Choroid plexus epithelial cell (primary cell): ENCODE results near the gene DNALI1.

ENCODE experiments used
- DNase-seq: peaks from one replicate; pipeline ENCODE4 v3.0.0-alpha.2; 2010; ENCODE audit warnings: low read depth
- H3K4me3 ChIP-seq: 2 replicates; pipeline ENCODE4 v1.5.1; 2011; ENCODE audit warnings: low read depth, mild to moderate bottlenecking, control low read depth, low read length, moderate library complexity
- TF ChIP-seq, protein P1 (sequence below): conservative IDR thresholded peaks from 2 replicates; pipeline ENCODE4 v1.5.1; 2011; ENCODE audit warnings: low read depth, mild to moderate bottlenecking, control low read depth, inconsistent platforms, low read length, moderate library complexity

DNALI1 gene

DNA sequence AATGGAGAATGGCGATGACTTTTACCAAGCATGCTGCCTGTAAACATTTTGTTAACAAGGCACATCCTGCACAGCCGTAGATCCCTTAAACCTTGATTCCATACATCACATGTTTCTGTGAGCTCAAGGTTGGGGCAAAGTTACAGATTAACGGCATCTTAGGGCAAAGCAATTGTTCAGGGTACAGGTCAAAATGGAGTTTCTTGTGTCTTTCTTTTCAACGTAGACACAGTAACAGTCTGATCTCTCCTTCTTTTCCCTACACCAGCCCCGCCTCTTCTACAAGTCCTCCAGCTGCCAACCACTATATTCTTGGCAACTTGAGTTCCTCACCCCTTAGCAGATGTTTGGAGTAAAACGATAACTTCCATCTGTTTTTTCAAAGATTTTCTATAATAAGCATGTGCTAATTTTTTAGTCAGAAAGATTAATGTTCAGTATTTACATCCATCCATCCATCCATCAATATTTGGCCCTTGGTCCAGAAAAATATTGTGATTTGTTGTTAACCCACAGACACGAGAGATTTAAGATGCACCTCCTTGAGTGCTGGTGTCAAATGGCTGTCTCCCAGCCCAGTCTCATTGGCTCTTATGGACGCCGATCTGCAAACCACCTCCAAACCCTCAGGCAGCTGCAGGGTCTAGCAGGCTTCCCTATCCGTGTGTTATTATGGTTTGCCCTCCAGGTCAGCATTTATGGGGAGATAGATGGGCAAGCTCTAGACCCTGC lies 3.8 kb downstream of the DNALI1 start:
- no peak overlapping the region for H3K4me3 ChIP-seq
- TF ChIP-seq, protein P1, sequence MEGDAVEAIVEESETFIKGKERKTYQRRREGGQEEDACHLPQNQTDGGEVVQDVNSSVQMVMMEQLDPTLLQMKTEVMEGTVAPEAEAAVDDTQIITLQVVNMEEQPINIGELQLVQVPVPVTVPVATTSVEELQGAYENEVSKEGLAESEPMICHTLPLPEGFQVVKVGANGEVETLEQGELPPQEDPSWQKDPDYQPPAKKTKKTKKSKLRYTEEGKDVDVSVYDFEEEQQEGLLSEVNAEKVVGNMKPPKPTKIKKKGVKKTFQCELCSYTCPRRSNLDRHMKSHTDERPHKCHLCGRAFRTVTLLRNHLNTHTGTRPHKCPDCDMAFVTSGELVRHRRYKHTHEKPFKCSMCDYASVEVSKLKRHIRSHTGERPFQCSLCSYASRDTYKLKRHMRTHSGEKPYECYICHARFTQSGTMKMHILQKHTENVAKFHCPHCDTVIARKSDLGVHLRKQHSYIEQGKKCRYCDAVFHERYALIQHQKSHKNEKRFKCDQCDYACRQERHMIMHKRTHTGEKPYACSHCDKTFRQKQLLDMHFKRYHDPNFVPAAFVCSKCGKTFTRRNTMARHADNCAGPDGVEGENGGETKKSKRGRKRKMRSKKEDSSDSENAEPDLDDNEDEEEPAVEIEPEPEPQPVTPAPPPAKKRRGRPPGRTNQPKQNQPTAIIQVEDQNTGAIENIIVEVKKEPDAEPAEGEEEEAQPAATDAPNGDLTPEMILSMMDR, result no peak
- DNase-seq, result no peak

DNA sequence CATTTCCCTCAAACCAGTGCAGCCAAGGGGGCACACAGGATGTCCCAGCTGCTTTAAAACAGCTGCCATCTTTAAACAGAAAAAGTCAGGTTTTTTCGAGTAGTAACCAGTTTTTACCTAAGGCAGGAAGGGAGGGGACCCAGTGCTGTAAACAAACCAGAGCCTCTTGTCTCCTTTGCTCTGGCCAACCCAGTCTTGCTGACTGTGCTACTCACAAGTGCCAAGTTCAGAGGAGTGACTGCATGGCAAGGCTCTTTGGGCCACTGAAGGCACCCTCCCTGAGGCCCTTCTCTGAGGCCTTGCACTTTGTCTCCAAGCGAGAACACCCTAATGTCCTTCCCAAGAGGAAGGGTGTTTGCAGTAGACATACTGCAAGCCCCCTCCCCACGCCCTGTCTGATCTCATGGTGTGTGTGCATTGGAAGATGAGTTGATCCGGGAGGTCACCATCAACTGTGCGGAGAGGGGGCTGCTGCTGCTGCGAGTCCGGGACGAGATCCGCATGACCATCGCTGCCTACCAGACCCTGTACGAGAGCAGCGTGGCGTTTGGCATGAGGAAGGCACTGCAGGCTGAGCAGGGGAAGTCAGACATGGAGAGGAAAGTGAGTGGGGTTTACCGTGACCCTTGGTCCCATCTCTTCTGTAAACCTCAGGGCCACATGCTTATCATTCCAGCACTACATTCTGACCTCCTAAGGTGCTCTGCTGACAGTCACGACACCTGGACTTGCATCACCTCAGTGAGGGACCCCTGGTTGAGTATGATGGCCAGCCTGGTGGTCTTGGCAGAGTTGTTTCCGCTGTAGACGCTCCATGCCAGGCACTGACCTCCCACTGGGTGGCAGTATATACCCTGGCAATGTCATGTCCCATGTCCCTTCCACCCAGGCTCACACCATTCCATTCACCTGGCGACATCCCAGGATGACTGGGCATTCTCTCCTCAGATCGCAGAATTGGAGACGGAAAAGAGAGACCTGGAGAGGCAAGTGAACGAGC lies 4.7 kb downstream of the DNALI1 start:
- H3K4me3 ChIP-seq, result no peak overlapping the region
- peak; percentile 27 for DNase-seq
- TF ChIP-seq, protein P1, result peak; percentile 60

DNA sequence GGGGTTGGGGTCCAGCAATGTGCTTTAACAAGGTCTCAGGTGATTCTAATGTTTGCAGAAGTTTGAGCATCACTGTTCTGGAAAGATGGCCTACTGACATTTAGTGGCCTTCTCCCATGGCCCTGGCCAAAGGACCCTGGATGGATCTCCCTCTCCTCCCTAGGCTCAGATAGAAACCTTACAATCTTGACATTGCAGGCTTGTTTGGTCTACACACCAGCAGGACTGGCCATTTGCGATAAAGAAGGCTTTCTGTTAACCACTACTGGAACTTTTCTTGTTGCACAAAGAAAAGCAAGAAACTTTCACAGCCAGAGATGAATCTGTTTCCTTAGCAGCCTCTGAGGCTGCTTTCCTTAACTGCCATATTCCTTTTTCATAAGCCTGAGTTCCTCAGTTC lies 6.2 kb downstream of the DNALI1 start:
- TF ChIP-seq, protein P1, result no peak

DNA sequence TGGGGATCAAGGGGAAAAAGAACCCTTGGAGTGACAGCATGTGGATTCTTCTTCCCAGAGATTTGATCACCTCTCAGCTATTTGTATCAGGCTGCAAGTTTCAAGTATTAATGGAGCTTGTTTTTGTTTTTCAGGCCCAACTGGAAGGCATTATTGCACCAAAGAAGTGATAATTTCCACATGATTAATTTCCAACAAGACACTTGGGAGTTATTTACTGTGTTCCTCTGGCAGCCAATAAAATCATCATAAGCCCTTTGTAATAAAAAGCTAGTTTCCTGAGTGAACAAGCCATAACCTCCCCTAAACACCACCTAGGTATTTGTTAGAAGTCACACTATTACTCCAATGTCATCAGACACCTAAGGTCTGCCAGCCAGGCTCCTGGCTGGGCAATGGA lies 8.2 kb downstream of the DNALI1 start:
- TF ChIP-seq, protein P1, result no peak
- no peak overlapping the region for H3K4me3 ChIP-seq
- DNase-seq, result no peak

More for the DNA sequence above, 6.2 kb downstream of the DNALI1 start:
- no peak for DNase-seq
- H3K4me3 ChIP-seq, result no peak overlapping the region

DNA sequence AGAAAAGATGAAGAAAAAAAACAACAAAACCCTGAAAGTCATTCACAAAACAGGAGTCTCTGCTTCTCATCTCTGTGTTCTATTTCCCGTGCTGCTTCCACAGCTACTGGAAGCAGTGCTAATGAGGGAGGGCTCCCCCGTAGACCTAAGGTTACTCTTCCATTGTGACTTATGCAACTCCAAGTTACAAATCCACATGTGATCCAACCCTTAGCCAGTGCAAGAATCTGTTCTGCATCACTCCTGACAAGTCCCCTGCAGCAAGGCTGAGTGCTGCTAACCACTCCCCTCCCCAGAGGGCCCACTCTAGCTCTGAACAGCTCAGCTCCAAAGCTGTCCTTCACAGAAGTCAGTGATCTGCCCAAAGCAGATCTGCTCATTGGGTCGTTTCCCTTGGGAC lies 10.3 kb downstream of the DNALI1 start:
- H3K4me3 ChIP-seq, result no peak overlapping the region
- no peak for DNase-seq
- TF ChIP-seq, protein P1, result no peak

DNA sequence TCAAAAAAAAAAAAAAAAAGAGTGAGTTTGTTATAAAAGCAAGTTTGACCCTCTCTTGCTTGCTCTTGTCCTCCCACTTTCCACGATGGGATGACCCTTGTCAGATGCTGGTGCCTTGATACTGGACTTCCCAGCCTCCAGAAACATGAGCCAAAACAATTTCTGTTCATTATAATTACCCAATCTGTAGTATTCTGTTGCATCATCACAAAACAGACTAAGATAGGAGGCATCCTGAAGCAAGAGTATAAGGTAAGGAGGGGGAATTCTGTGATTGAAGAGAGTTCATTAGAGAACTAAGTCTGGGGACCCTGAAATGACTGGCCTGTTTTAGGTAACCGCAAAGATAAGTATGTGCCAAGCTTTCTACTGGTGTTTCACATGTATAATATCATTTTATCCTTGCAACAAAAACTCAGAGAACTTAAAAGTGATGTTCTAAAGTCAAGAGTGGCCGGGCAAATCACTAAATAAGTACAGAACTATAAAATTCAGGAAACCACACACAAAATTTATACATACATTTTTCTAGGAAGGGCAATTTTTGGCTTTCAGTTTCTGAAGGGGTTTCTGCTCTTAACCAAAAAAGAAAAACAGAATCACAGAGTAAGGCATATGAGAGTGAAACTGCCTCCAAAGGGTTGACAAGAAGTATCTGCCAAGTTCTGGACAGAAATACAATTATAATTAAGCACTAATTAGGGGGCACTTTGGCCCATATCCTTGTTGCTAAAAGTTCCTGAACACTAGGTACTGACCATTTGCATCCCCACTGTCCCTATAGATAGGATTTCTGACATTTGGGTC lies 14.0 kb downstream of the DNALI1 start:
- no peak for DNase-seq
- H3K4me3 ChIP-seq, result no peak overlapping the region
- TF ChIP-seq, protein P1, result no peak
